Embryonic facial prominence (tissue), 1 donor: ENCODE results near the gene KIF26B.

Experiments used
- DNase-seq: peaks from one replicate; pipeline ENCODE4 v3.0.0-alpha.2; 2016; ENCODE audit errors: extremely low spot score

KIF26B gene

GRCh38 chr1:245748240-245748639, 593.5 kb downstream of the KIF26B start:
- no peak for DNase-seq

- DNase-seq = no peak
Measured at GRCh38 chr1:245748646-245749045, 593.9 kb downstream of the KIF26B start.

- DNase-seq = no peak
Measured at GRCh38 chr1:245749053-245749452, 594.3 kb downstream of the KIF26B start.

GRCh38 chr1:245750261-245750660, 595.5 kb downstream of the KIF26B start:
- DNase-seq = no peak

- no peak for DNase-seq
Measured at GRCh38 chr1:245751116-245751515, 596.3 kb downstream of the KIF26B start.

- DNase-seq = no peak
Measured at GRCh38 chr1:245751726-245752470, 597.1 kb downstream of the KIF26B start.

- no peak for DNase-seq
Measured at GRCh38 chr1:245752561-245752960, 597.8 kb downstream of the KIF26B start.

GRCh38 chr1:245753807-245754206, 599.0 kb downstream of the KIF26B start:
- DNase-seq = no peak

GRCh38 chr1:245754463-245754961, 599.7 kb downstream of the KIF26B start:
- no peak for DNase-seq
